LNCaP clone FGC (cell line): ENCODE data around the gene SMIM3.
"Not testable (repeated sequence)": the region's sequence is repeated elsewhere in the genome, so short reads cannot be mapped to it uniquely, and the experiment has no call there.

Experiments used
- DNase-seq: peaks from one replicate; pipeline ENCODE4 v3.0.0-alpha.2; 2011; ENCODE audit warnings: low read depth
- H3K4me3 ChIP-seq: 2 replicates; pipeline ENCODE4 v1.5.1; 2011; ENCODE audit warnings: mild to moderate bottlenecking, low read depth, low read length, control low read depth
- TF ChIP-seq, protein P1 (sequence below): IDR thresholded peaks from 2 replicates; pipeline ENCODE4 v1.5.1; 2012; ENCODE audit warnings: mild to moderate bottlenecking; ENCODE audit not compliant: control insufficient read depth, insufficient read depth; ENCODE audit errors: extremely low read depth

Gene SMIM3

DNA sequence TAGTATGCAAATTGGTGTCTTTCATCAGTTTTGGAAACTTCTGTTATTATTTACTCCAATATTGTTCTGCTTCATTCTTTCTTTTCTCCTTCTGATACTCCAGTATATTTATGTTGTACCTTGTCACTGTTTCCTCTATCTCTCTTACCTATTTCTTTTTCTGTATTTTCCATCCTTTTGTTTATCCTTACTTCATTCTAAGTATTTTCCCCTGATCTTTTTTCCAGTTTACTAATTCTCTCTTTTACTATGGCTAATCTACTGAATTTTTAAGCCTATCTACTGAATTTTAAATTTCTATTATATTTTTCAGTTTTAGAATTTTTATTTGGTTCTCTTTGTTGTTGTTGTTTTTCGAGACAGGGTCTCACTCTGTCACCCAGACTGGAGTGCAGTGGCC lies 7.4 kb downstream of the SMIM3 start:
- no peak overlapping the region for H3K4me3 ChIP-seq
- TF ChIP-seq, protein P1, sequence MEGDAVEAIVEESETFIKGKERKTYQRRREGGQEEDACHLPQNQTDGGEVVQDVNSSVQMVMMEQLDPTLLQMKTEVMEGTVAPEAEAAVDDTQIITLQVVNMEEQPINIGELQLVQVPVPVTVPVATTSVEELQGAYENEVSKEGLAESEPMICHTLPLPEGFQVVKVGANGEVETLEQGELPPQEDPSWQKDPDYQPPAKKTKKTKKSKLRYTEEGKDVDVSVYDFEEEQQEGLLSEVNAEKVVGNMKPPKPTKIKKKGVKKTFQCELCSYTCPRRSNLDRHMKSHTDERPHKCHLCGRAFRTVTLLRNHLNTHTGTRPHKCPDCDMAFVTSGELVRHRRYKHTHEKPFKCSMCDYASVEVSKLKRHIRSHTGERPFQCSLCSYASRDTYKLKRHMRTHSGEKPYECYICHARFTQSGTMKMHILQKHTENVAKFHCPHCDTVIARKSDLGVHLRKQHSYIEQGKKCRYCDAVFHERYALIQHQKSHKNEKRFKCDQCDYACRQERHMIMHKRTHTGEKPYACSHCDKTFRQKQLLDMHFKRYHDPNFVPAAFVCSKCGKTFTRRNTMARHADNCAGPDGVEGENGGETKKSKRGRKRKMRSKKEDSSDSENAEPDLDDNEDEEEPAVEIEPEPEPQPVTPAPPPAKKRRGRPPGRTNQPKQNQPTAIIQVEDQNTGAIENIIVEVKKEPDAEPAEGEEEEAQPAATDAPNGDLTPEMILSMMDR, result no peak

DNA sequence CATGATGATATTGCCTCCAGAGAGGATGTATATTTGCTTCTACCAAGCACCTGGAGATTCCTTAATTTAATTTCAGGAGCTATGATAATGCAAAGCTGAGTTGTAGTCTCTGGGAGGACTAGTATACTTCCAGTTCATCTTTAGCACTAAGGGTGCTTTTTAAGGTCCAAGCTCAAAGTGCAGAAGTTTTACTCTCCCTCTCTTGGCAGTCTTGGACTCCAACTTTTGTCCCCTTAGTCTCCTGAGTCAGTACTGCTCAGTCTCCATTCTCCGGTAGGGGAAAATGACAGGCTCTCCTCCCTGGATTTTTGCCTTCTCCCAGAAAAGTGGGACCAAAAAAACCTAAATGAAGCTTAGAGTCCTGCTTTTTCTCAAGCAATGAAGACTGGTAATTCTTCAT lies 8.3 kb downstream of the SMIM3 start:
- TF ChIP-seq, protein P1, result no peak
- no peak for DNase-seq
- no peak overlapping the region for H3K4me3 ChIP-seq

More for the DNA sequence above, 7.4 kb downstream of the SMIM3 start:
- DNase-seq, result no peak

DNA sequence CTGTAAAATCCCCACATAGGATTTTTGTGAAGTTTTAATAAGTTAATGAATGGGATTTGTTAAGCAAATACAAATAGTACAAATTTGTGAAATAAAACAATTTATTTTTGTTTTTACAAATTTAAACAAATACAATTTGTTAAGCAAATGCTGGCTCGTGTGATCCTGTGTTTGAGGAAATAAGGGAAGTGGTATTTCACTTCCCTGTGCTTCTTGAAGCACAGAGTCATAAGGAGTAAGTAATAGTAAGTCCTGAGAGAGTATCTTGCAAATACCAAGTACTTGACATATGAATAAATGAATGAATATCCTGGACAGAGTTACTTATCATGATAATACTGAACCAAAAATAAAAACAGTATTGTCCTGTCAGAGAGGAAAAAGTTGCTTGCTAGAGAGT lies 9.1 kb downstream of the SMIM3 start:
- no peak overlapping the region for H3K4me3 ChIP-seq
- no peak for DNase-seq
- TF ChIP-seq, protein P1, result no peak

DNA sequence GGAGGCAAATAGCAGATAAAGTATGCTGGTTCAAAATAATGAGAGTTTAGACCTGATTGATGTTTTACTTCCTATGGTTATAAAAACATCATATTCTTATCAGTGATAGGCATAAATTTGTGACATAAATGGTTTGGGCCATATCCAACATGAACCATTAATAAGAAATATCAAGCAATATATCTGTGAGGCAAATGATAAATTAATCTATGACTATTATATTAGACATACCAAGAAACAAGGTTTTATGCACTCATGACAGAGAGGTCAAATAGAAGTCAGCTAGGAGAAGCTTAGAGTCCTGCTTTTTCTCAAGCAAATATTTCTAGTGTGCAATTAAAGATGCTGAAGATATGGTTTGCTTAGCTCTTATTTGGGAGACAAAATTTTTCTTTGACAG lies 10.4 kb downstream of the SMIM3 start:
- TF ChIP-seq, protein P1, result no peak
- DNase-seq, result no peak
- no peak overlapping the region for H3K4me3 ChIP-seq

DNA sequence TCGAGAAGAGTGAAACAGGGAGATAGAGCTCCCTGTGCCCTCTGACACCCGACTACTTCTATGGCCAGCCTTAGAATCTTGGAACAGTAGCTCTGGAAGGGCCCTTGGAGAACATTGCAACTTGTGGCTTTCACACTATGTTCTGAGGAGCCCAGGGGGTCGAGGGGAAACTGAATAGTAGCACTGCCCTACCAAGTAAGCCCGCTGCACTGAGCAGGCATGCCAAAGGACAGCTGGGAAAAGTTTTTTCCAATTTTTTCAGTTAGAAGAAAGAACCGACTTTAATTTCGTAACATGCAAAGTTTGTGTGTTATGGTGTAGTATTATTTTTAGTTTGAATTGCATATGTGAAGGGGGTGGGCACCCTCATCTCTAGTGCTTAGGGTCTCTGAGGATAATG lies 10.9 kb downstream of the SMIM3 start:
- H3K4me3 ChIP-seq, result no peak overlapping the region
- TF ChIP-seq, protein P1, result no peak
- no peak for DNase-seq

DNA sequence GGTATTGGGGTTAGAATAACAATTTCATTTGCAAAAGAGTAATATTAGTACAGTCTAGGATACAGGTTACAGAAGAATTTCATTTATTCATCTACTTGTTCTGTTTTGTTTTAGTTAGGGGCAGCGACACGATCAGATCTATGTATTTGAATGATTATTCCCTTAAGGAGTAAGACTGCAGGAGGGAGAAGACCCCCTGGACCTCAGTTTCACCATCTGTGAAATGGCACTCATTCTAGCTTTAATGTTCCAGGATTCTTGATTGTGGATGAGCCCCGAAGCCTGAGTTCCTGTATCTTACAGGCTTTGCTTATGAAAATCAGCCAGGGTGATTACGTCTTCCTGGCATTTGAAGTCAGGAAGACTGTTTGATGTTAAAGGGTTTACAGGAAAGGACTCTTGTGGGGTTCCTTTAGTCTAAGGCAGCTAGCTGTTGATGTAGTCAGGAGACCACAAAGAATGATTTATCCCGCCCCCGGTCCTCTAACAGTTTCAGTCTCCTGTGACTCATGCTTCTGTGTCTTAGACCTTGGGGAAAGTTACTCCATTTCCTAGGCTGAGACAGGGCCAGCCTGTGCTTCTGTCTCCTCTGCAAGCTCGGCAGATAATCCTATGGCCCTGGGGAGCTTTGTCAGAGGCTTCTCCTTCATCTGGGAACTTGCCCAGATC lies 11.5 kb downstream of the SMIM3 start:
- no peak overlapping the region for H3K4me3 ChIP-seq
- no peak for DNase-seq
- TF ChIP-seq, protein P1, result no peak

DNA sequence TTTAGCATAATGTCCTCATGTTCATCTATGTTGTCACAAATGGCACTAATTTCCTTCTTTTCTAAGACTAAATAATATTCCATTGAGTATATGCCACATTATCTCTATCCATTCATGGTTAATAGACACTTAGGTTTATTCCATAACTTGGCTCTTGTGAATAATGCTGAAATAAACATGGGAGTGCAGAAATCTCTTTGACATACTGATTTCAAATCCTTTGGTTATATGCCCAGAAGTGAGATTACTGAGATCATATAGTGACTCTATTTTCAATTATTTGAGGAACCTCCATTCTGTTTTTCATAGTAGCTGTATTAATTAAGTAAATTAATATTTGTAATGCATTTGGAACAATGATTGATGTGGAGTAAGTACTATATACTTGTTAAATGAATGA lies 13.0 kb downstream of the SMIM3 start:
- TF ChIP-seq, protein P1, result no peak
- DNase-seq, result no peak
- no peak overlapping the region for H3K4me3 ChIP-seq

DNA sequence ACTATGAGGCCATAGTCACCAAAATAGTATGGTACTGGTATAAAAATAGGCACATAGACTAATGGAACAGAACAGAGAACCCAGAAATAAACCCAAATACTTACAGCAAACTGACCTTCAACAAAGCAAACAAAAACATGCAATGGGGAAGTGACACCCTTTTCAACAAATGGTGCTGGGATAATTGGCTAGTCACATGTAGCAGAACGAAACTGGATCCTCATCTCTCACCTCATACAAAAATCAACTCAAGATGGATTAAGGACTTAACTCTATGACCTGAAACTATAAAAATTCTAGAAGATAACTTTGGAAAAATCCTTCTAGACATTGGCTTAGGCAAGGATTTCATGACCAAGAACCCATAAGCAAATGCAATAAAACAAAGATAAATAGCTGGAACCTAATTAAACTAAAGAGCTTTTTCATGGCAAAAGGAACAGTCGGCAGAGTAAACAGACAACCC lies 14.9 kb downstream of the SMIM3 start:
- DNase-seq, H3K4me3 ChIP-seq: not testable (repeated sequence)
